Endothelial cell of umbilical vein (primary cell): Measurements from ENCODE around the gene PRKCZ.

ENCODE experiments used
- EZH2 ChIP-seq: IDR thresholded peaks from 2 replicates; pipeline ENCODE4 v1.6.1; 2012; ENCODE audit warnings: borderline replicate concordance, low read depth, mild to moderate bottlenecking, moderate library complexity, low read length, inconsistent platforms; ENCODE audit not compliant: severe bottlenecking
- FOS ChIP-seq: IDR thresholded peaks from 2 replicates; pipeline ENCODE4 v1.6.1; 2011; ENCODE audit warnings: mild to moderate bottlenecking, low read length, moderate library complexity, borderline replicate concordance; ENCODE audit not compliant: insufficient read depth
- GATA2 ChIP-seq: IDR thresholded peaks from 2 replicates; pipeline ENCODE4 v1.7.0; 2011; ENCODE audit warnings: low read depth, mild to moderate bottlenecking, moderate library complexity, mixed read lengths, low read length; ENCODE audit not compliant: insufficient read length, insufficient read depth
- JUN ChIP-seq: IDR thresholded peaks from 2 replicates; pipeline ENCODE4 v1.6.1; 2011; ENCODE audit warnings: borderline replicate concordance, low read depth; ENCODE audit not compliant: insufficient read length, insufficient read depth
- MAX ChIP-seq: IDR thresholded peaks from 2 replicates; pipeline ENCODE4 v1.6.1; 2011; ENCODE audit not compliant: insufficient read depth, insufficient read length
- MYC ChIP-seq: IDR thresholded peaks from one replicate; pipeline ENCODE4 v1.6.1; 2011; ENCODE audit warnings: mild to moderate bottlenecking, low read depth, low read length
- POLR2A ChIP-seq: IDR thresholded peaks from 2 replicates; pipeline ENCODE4 v1.6.1; 2012; ENCODE audit warnings: low read depth, mild to moderate bottlenecking, control low read depth, low read length
- POLR2AphosphoS5 ChIP-seq: IDR thresholded peaks from 2 replicates; pipeline ENCODE4 v1.6.1; 2012; ENCODE audit warnings: low read depth, mild to moderate bottlenecking, control low read depth, low read length, moderate library complexity; ENCODE audit not compliant: insufficient read depth
- TF ChIP-seq, protein P1 (sequence below), 2 donors: IDR thresholded peaks; 1 replicate in 1 of 2; 2 replicates in 1 of 2; pipeline ENCODE4 v1.5.1; 2011; ENCODE audit warnings: low read length in 2 of 2, mild to moderate bottlenecking in 2 of 2, moderate library complexity in 2 of 2, control low read depth in 1 of 2, inconsistent platforms in 1 of 2, low read depth in 1 of 2; ENCODE audit not compliant: insufficient read depth in 1 of 2; ENCODE audit errors: extremely low read depth in 1 of 2

DNA sequence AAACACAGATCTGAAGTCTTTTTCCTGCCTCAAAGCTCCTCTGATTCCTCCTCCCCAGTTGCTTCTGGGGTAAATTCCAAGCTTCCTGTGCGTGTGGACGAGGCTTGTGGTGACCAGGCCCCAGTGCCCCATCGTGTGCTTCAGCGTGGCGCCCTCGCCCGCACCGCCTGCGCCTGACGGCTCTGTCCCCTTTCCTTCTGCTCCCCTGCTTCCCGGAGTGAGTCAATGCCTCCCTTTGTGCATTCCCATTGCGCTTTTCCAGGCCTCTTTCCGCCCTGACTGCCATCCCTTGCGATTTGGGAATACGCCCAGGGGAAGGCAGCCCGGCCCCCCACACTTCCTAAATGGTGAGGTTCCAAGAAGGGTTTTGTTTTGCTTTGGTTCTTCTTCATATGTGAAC lies 108.1 kb downstream of the PRKCZ start:
- no peak for TF ChIP-seq EZH2
- TF ChIP-seq, protein P1, sequence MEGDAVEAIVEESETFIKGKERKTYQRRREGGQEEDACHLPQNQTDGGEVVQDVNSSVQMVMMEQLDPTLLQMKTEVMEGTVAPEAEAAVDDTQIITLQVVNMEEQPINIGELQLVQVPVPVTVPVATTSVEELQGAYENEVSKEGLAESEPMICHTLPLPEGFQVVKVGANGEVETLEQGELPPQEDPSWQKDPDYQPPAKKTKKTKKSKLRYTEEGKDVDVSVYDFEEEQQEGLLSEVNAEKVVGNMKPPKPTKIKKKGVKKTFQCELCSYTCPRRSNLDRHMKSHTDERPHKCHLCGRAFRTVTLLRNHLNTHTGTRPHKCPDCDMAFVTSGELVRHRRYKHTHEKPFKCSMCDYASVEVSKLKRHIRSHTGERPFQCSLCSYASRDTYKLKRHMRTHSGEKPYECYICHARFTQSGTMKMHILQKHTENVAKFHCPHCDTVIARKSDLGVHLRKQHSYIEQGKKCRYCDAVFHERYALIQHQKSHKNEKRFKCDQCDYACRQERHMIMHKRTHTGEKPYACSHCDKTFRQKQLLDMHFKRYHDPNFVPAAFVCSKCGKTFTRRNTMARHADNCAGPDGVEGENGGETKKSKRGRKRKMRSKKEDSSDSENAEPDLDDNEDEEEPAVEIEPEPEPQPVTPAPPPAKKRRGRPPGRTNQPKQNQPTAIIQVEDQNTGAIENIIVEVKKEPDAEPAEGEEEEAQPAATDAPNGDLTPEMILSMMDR (IDR thresholded peaks at IDR 0.05; ENCODE audit: extremely low read depth in 1 of 2, insufficient read depth in 1 of 2, low read depth in 1 of 2, low read length in 2 of 2), result no peak
- no peak for TF ChIP-seq POLR2A
- no peak for TF ChIP-seq GATA2
- no peak for TF ChIP-seq POLR2AphosphoS5
- no peak for TF ChIP-seq MAX
- no peak for TF ChIP-seq MYC
- no peak for TF ChIP-seq JUN
- TF ChIP-seq FOS, result no peak
